NCI-H1417 (cell line): ENCODE data around the gene ZMIZ1.

Source experiments
- DNase-seq, 3 experiments: peaks; one replicate each; lab custom pipeline; 2025; lab: John Stamatoyannopoulos, UW

ZMIZ1 gene

GRCh38 chr10:79050896-79051555 is 17.7 kb upstream of the ZMIZ1 start:
- no peak for DNase-seq

GRCh38 chr10:79051766-79052165 is 17.0 kb upstream of the ZMIZ1 start:
- no peak for DNase-seq

- DNase-seq = peak; percentile 29 to 74 (median 36)
These were observed 16.3 kb upstream of the ZMIZ1 start for GRCh38 chr10:79052291-79053080.

- no peak for DNase-seq
These were observed 15.7 kb upstream of the ZMIZ1 start for GRCh38 chr10:79053081-79053434.

- no peak for DNase-seq
These were observed 15.1 kb upstream of the ZMIZ1 start for GRCh38 chr10:79053481-79054202.

- DNase-seq = no peak
These were observed 14.3 kb upstream of the ZMIZ1 start for GRCh38 chr10:79054203-79055099.

GRCh38 chr10:79055100-79055782 is 13.5 kb upstream of the ZMIZ1 start:
- no peak for DNase-seq

- DNase-seq = no peak
These were observed 12.9 kb upstream of the ZMIZ1 start for GRCh38 chr10:79055892-79056291.

GRCh38 chr10:79056361-79056735 is 12.4 kb upstream of the ZMIZ1 start:
- DNase-seq = no peak

GRCh38 chr10:79056736-79057391 is 11.9 kb upstream of the ZMIZ1 start:
- DNase-seq = no peak

- no peak for DNase-seq
These were observed 11.1 kb upstream of the ZMIZ1 start for GRCh38 chr10:79057481-79058275.

- no peak for DNase-seq
These were observed 9.6 kb upstream of the ZMIZ1 start for GRCh38 chr10:79058899-79059841.

GRCh38 chr10:79059859-79060379 is 8.8 kb upstream of the ZMIZ1 start:
- no peak for DNase-seq

GRCh38 chr10:79060641-79061255 is 8.0 kb upstream of the ZMIZ1 start:
- DNase-seq = no peak

- no peak for DNase-seq
These were observed 7.1 kb upstream of the ZMIZ1 start for GRCh38 chr10:79061441-79062315.

- DNase-seq = no peak
These were observed 5.7 kb upstream of the ZMIZ1 start for GRCh38 chr10:79063071-79063491.
